HCT116 (cell line): ENCODE measurements around the gene KIF25. TPM values are rescaled to one million over a fixed set of nuclear protein-coding genes. Genes with fewer than 3 reads are reported as not detected.

Experiments used
- ATAC-seq: fragments of 200-7000 bp; cut with Tn5 transposase; 2 replicates; pipeline ENCODE4 v1.9.1; 2020; ENCODE audit warnings: mild to moderate bottlenecking, moderate library complexity
- BruUV-seq: library from RNA; stranded (reverse); fragments of 400-500 nt; replicated peaks from 2 replicates; lab custom pipeline; 2021; lab: Mats Ljungman, UMichigan
- CTCF ChIA-PET: fragments of 300-600 bp; sonication (Branson Sonifier 250); formaldehyde crosslinking; loops from one replicate; lab custom pipeline; 2021; ENCODE audit warnings: antibody characterized with exemption; lab: Charles Lee
- POLR2A ChIA-PET: fragments of 300-600, 350-600 bp; sonication (Branson Sonifier 250); formaldehyde crosslinking; loops from one replicate; lab custom pipeline; 2021; ENCODE audit warnings: antibody characterized with exemption; lab: Charles Lee
- RAD21 ChIA-PET, 2 experiments: fragments of 300-600 bp; sonication (Branson Sonifier 250); formaldehyde crosslinking; loops; one replicate each; lab custom pipeline; 2023; ENCODE audit warnings: low total read pairs in 2 of 2; ENCODE audit not compliant: uncharacterized antibody in 2 of 2, unreplicated experiment in 2 of 2, low non-redundant PET in 1 of 2; lab: Charles Lee
- DNase-seq: peaks from one replicate; pipeline ENCODE4 v3.0.0-alpha.2; 2010; ENCODE audit warnings: low read depth, low spot score
- H2AFZ ChIP-seq: fragments of 200-600 bp; shearing (Covaris generic), sonication (generic); 2 replicates; pipeline ENCODE4 v1.6.1; 2017; ENCODE audit warnings: low read depth, mixed run types, mixed read lengths, antibody characterized with exemption, low read length; ENCODE audit not compliant: poor library complexity, severe bottlenecking
- H3K27ac ChIP-seq: 2 replicates; pipeline ENCODE4 v1.5.1; 2012; ENCODE audit warnings: low read depth, low read length
- H3K27me3 ChIP-seq: fragments of 200-600 bp; sonication (generic); 2 replicates; pipeline ENCODE4 v1.6.1; 2016; ENCODE audit warnings: mixed run types, low read length, mixed read lengths; ENCODE audit not compliant: insufficient read depth
- H3K36me3 ChIP-seq, 2 experiments: fragments of 200-500 bp in 1 of 2; fragments of 200-600 bp in 1 of 2; sonication (Bioruptor generic) in 1 of 2; sonication (generic) in 1 of 2; 2 replicates each; pipeline versions ENCODE4 v1.5.1 to v1.6.1; 2014 to 2016; ENCODE audit warnings: low read length in 2 of 2, inconsistent platforms in 1 of 2, mixed read lengths in 1 of 2, mixed run types in 1 of 2; ENCODE audit not compliant: insufficient read depth in 2 of 2, control insufficient read depth in 1 of 2
- H3K4me1 ChIP-seq, 2 experiments: fragments of 200-600 bp in 1 of 2; sonication (generic) in 1 of 2; 2 replicates each; pipeline versions ENCODE4 v1.5.1 to v1.6.1; 2012 to 2017; ENCODE audit warnings: low read length in 2 of 2, inconsistent platforms in 1 of 2, mild to moderate bottlenecking in 1 of 2, mixed read lengths in 1 of 2, mixed run types in 1 of 2, moderate library complexity in 1 of 2; ENCODE audit not compliant: insufficient read depth in 2 of 2, control insufficient read depth in 1 of 2
- H3K4me2 ChIP-seq: fragments of 200-600 bp; sonication (generic); 2 replicates; pipeline ENCODE4 v1.6.1; 2017; ENCODE audit warnings: mixed run types, low read length, mixed read lengths
- H3K4me3 ChIP-seq, 2 experiments: fragments of 200-600 bp in 1 of 2; sonication (generic) in 1 of 2; replicated peaks in 1 of 2; 2 replicates each; pipeline ENCODE4 v1.5.1; 2011 to 2016; ENCODE audit warnings: low read length in 2 of 2, control low read depth in 1 of 2, low read depth in 1 of 2, mild to moderate bottlenecking in 1 of 2, mixed read lengths in 1 of 2, mixed run types in 1 of 2
- H3K79me2 ChIP-seq: fragments of 200-600 bp; sonication (generic); 2 replicates; pipeline ENCODE4 v1.6.1; 2017; ENCODE audit warnings: mild to moderate bottlenecking, mixed run types, low read length, moderate library complexity, mixed read lengths; ENCODE audit not compliant: insufficient read depth
- H3K9ac ChIP-seq: fragments of 200-600 bp; sonication (generic); 2 replicates; pipeline ENCODE4 v1.6.1; 2016; ENCODE audit warnings: low read length, mixed read lengths
- H3K9me2 ChIP-seq: fragments of 200-600 bp; sonication (generic), shearing (Covaris generic); 2 replicates; pipeline ENCODE4 v1.6.1; 2017; ENCODE audit warnings: mixed run types, mild to moderate bottlenecking, moderate library complexity; ENCODE audit not compliant: insufficient read depth
- H3K9me3 ChIP-seq, 2 experiments: fragments of 200-500 bp in 1 of 2; fragments of 200-600 bp in 1 of 2; sonication (Bioruptor generic) in 1 of 2; sonication (generic) in 1 of 2; 2 replicates each; pipeline ENCODE4 v1.6.1; 2014 to 2017; ENCODE audit warnings: low read length in 2 of 2, mixed read lengths in 2 of 2, inconsistent platforms in 1 of 2, low read depth in 1 of 2, mild to moderate bottlenecking in 1 of 2, mixed run types in 1 of 2, moderate library complexity in 1 of 2; ENCODE audit not compliant: control insufficient read depth in 1 of 2, insufficient read depth in 1 of 2
- H4K20me1 ChIP-seq: fragments of 200-600 bp; sonication (generic), shearing (Covaris generic); 2 replicates; pipeline ENCODE4 v1.6.1; 2017; ENCODE audit warnings: mixed run types, mild to moderate bottlenecking, moderate library complexity; ENCODE audit not compliant: insufficient read depth
- ATF3 ChIP-seq: IDR thresholded peaks from 2 replicates; pipeline ENCODE4 v1.6.1; 2012
- CBX3 ChIP-seq: IDR thresholded peaks from 2 replicates; pipeline ENCODE4 v1.6.1; 2012; ENCODE audit warnings: low read depth
- CEBPB ChIP-seq: IDR thresholded peaks from 2 replicates; pipeline ENCODE4 v1.6.1; 2012; ENCODE audit warnings: low read depth
- CTCF ChIP-seq, 3 experiments: fragments of 200-600 bp in 1 of 3; sonication (generic) in 1 of 3; IDR thresholded peaks in 2 of 3; conservative IDR thresholded peaks in 1 of 3; 2 replicates each; pipeline ENCODE4 v1.5.1; 2012 to 2017; ENCODE audit warnings: low read depth in 2 of 3, low read length in 2 of 3, antibody characterized with exemption in 1 of 3, borderline replicate concordance in 1 of 3, control low read depth in 1 of 3, mild to moderate bottlenecking in 1 of 3, mixed read lengths in 1 of 3, mixed run types in 1 of 3, moderate library complexity in 1 of 3; ENCODE audit not compliant: insufficient read depth in 1 of 3
- ELF1 ChIP-seq: IDR thresholded peaks from 2 replicates; pipeline ENCODE4 v1.6.1; 2012; ENCODE audit warnings: low read depth, borderline replicate concordance
- EZH2 ChIP-seq: fragments of 200-600 bp; sonication (generic); IDR thresholded peaks from 2 replicates; pipeline ENCODE4 v1.6.1; 2017; ENCODE audit warnings: antibody characterized with exemption, mixed run types
- EZH2phosphoT487 ChIP-seq: fragments of 200-600 bp; IDR thresholded peaks from 2 replicates; pipeline ENCODE4 v1.6.1; 2018; ENCODE audit warnings: antibody characterized with exemption, borderline replicate concordance
- JUND ChIP-seq: IDR thresholded peaks from 2 replicates; pipeline ENCODE4 v1.6.1; 2012
- MAX ChIP-seq: IDR thresholded peaks from 2 replicates; pipeline ENCODE4 v1.6.1; 2012
- REST ChIP-seq: IDR thresholded peaks from 2 replicates; pipeline ENCODE4 v1.6.1; 2012; ENCODE audit warnings: low read depth
- SIN3A ChIP-seq: IDR thresholded peaks from 2 replicates; pipeline ENCODE4 v1.6.1; 2012; ENCODE audit warnings: low read depth
- SP1 ChIP-seq: IDR thresholded peaks from 2 replicates; pipeline ENCODE4 v1.6.1; 2012; ENCODE audit warnings: low read depth
- TCF7L2 ChIP-seq: IDR thresholded peaks from 2 replicates; pipeline ENCODE4 v1.7.0; 2011; ENCODE audit warnings: borderline replicate concordance, inconsistent platforms; ENCODE audit not compliant: insufficient read depth, insufficient read length; ENCODE audit errors: extremely low read depth
- ZNF274 ChIP-seq: fragments of 200-500 bp; sonication (Bioruptor generic); IDR thresholded peaks from 2 replicates; pipeline ENCODE4 v1.6.1; 2014; ENCODE audit warnings: mild to moderate bottlenecking, low read depth, low read length, inconsistent platforms
- intact Hi-C: fragments of 100-400 bp; cut with micrococcal nuclease; formaldehyde crosslinking; loops from 2 replicates; pipeline ENCODE4 v1.10.0; 2022
- total RNA-seq: library from RNA; stranded (reverse); gene quantifications from one replicate; pipeline ENCODE4 v1.2.1, GENCODE V29; 2021; ENCODE audit not compliant: unreplicated experiment

Gene KIF25
- total RNA-seq, 1 experiment from 2014 or later, result not detected

DNA sequence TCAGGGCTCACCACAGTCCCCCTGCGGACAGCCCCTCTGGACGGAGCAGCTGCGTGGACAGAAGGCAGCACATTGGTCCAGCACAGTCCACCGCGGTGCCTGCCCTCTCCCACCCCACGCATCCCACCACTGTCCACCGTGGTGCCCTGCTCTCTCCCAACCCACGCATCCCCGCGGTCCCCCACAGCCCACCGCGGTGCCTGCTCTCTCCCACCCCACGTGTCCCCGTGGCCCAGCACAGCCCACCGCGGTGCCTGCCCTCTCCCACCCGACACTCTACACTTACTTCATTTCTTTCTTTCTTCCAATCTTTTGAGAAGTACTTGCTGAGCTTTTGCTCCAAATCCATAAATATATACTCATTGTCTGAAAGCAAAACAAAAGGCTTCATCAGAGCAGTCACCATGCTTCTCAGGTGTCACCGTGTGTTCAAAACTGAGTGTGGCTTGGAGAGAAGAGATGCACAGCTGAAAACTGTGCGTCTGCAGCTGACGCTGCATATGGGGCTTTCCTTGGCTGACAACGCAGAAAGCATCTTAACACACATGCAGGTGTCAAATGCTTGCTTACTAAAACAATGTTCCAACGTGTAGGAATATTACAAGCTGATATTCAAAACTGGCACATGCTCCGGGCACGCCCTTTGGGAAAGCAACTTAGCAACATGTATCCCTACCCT lies 69.7 kb downstream of the KIF25 start:
- no peaks in the 10 kb centered on the region for H3K79me2 ChIP-seq
- H2AFZ ChIP-seq, result no peak overlapping the region
- ChIA-PET POLR2A (no interaction called here), CTCF (no interaction called here)
- no peaks in the 10 kb centered on the region for H3K9me2 ChIP-seq
- no peaks in the 10 kb centered on the region for H3K9me3 ChIP-seq
- no peaks in the 10 kb centered on the region for H3K27me3 ChIP-seq
- TF ChIP-seq ATF3, result no peak
- TF ChIP-seq MAX, result no peak
- TF ChIP-seq CEBPB, result no peak
- no peak for TF ChIP-seq ELF1
- TF ChIP-seq EZH2phosphoT487, result no peak
- TF ChIP-seq CTCF (IDR thresholded peaks at IDR 0.05 in 2 of 3, conservative IDR thresholded peaks at IDR 0.05 in 1 of 3; ENCODE audit: borderline replicate concordance in 1 of 3, insufficient read depth in 1 of 3, low read depth in 2 of 3, low read length in 2 of 3), result no peak
- no peak for TF ChIP-seq EZH2
- no peak for TF ChIP-seq REST
- no peak for TF ChIP-seq CBX3
- TF ChIP-seq TCF7L2, result no peak
- TF ChIP-seq JUND, result no peak
- TF ChIP-seq ZNF274, result no peak
- no peak for TF ChIP-seq SIN3A
- no peak for TF ChIP-seq SP1
- TF ChIP-seq, all 23 proteins: peak for 0
- intact Hi-C loops, result no loop called here
- ATAC-seq (no peak), DNase-seq (no peak)
- Histone ChIP-seq H3K4me3 (no peak overlapping the region), H3K9ac (no peak overlapping the region), H4K20me1 (no peaks in the 10 kb centered on the region), H3K4me1 (no peaks in the 10 kb centered on the region), H3K27ac (no peak overlapping the region), H3K36me3 (no peaks in the 10 kb centered on the region), H3K4me2 (no peak overlapping the region)
- no TSS peak for BruUV-seq
- RAD21 ChIA-PET, result no interaction called here
